Breast epithelium (tissue), 4 donors: ENCODE data around the gene ACOT9. TPM values are rescaled to one million over a fixed set of nuclear protein-coding genes. Genes with fewer than 3 reads are reported as not detected.
"Not testable (repeated sequence)": the region's sequence is repeated elsewhere in the genome, so short reads cannot be mapped to it uniquely, and the experiment has no call there.

Experiments
- DNase-seq, 2 donors: peaks; one replicate each; pipeline ENCODE4 v3.0.0-alpha.2; 2019; ENCODE audit warnings: low spot score in 2 of 2
- H3K27ac ChIP-seq, 2 donors: fragments of 200-600 bp; sonication (generic) in 1 of 2; one replicate each; pipeline ENCODE4 v1.5.1; 2016 to 2019; ENCODE audit warnings: mild to moderate bottlenecking in 1 of 2
- H3K27me3 ChIP-seq, 2 donors: fragments of 200-600 bp; sonication (generic) in 1 of 2; one replicate each; pipeline versions ENCODE4 v1.5.1 to v1.6.0; 2017 to 2019; ENCODE audit warnings: control low read depth in 1 of 2, mild to moderate bottlenecking in 1 of 2
- H3K36me3 ChIP-seq: fragments of 200-600 bp; one replicate; pipeline ENCODE4 v1.5.1; 2019
- H3K4me1 ChIP-seq, 2 donors: fragments of 200-600 bp; sonication (generic); one replicate each; pipeline ENCODE4 v1.5.1; 2016 to 2019; ENCODE audit warnings: control low read depth in 1 of 2
- H3K4me3 ChIP-seq, 3 donors: fragments of 200-600 bp; sonication (generic); 1 replicate in 2 of 3; 2 replicates in 1 of 3; pipeline ENCODE4 v1.5.1; 2016 to 2019; ENCODE audit warnings: mild to moderate bottlenecking in 3 of 3, moderate library complexity in 2 of 3
- H3K9me3 ChIP-seq, 2 donors: fragments of 200-600 bp; sonication (generic) in 1 of 2; one replicate each; pipeline ENCODE4 v1.5.1; 2016 to 2019; ENCODE audit warnings: control low read depth in 1 of 2
- POLR2A ChIP-seq: fragments of 450-650 bp; IDR thresholded peaks from one replicate; pipeline ENCODE4 v1.6.1; 2016; ENCODE audit warnings: antibody characterized with exemption, mild to moderate bottlenecking, moderate library complexity
- POLR2AphosphoS5 ChIP-seq, 3 donors: sonication (generic); formaldehyde crosslinking; IDR thresholded peaks; one replicate each; pipeline ENCODE4 v1.6.1; 2017; ENCODE audit warnings: antibody characterized with exemption in 3 of 3
- intact Hi-C: fragments of 100-400 bp; cut with DNase I; formaldehyde crosslinking; loops from one replicate; pipeline ENCODE4 v1.15.1; 2023; ENCODE audit warnings: low total_unique reads
- total RNA-seq, 3 donors: library from RNA; depleted of rRNA; stranded (reverse); fragments of >200 nt; gene quantifications; one replicate each; pipeline ENCODE4 v1.1.0, GENCODE V29; 2016
- TF ChIP-seq, protein P1 (sequence below), 3 donors: fragments of 450-650 bp; IDR thresholded peaks; one replicate each; pipeline ENCODE4 v1.5.1; 2016 to 2017; ENCODE audit warnings: antibody characterized with exemption in 3 of 3, mild to moderate bottlenecking in 3 of 3, moderate library complexity in 3 of 3

ACOT9 gene
- total RNA-seq, 3 donors from 2014 or later = 38.7 to 42.3 (median 41.0) TPM

DNA sequence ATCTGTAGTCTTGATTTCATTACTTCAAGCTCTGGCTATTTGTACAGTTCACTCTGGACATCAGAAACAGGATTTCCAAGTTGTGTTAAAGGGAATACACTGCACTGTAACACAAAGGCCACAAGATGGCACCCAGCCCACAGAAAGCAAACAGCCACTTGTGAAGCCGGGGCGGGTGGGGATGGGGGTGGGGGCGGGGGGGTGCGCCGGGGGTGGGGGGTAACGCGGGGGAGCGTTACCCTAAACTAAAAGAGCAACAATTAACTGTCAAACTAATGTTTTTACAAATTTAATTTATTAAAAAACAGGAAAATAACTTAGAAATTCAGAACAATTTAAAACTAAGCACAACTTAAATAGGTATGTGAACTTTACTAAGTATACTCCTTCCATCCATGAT is 48.5 kb downstream of the ACOT9 start:
- DNase-seq = no peak
- no peaks in the 10 kb centered on the region for H3K36me3 ChIP-seq
- intact Hi-C loops = loop anchor here (10.0 kb wide), 1 partner anchor 210 kb away; the partner anchor contains the start of genes APOO and CXorf58

DNA sequence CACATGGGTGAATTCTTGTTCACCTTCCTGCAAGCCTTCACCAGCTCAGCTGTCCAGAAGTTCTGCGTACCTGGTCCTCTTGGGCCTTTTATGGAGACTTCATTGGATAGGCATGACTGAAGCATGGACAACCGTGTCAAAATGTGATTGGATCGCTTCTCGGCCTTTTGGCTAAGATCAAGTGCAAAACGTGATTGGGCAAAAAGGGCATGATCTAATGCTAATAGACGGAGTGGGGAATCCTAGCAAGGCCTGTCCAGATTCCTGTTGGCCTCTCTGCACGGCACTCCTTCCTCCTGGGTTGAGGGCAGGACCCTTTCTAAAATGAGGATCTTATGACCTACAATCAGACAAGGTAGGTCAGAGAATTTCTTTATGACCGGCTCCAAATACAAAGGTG is 50.9 kb downstream of the ACOT9 start:
- Histone ChIP-seq H3K27me3 (peaks cover 0 to 14% of the 10 kb centered on the region in 2 donors), H3K36me3 (no peaks in the 10 kb centered on the region), H3K27ac (no peak overlapping the region), H3K9me3 (no peaks in the 10 kb centered on the region), H3K4me3 (no peak overlapping the region), H3K4me1 (no peaks in the 10 kb centered on the region)
- intact Hi-C loops = loop anchor here (10.0 kb wide), 1 partner anchor 213 kb away; the partner anchor contains the start of genes APOO and CXorf58
- TF ChIP-seq, protein P1, sequence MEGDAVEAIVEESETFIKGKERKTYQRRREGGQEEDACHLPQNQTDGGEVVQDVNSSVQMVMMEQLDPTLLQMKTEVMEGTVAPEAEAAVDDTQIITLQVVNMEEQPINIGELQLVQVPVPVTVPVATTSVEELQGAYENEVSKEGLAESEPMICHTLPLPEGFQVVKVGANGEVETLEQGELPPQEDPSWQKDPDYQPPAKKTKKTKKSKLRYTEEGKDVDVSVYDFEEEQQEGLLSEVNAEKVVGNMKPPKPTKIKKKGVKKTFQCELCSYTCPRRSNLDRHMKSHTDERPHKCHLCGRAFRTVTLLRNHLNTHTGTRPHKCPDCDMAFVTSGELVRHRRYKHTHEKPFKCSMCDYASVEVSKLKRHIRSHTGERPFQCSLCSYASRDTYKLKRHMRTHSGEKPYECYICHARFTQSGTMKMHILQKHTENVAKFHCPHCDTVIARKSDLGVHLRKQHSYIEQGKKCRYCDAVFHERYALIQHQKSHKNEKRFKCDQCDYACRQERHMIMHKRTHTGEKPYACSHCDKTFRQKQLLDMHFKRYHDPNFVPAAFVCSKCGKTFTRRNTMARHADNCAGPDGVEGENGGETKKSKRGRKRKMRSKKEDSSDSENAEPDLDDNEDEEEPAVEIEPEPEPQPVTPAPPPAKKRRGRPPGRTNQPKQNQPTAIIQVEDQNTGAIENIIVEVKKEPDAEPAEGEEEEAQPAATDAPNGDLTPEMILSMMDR (IDR thresholded peaks at IDR 0.05) = no peak
- no peak for TF ChIP-seq POLR2AphosphoS5 (IDR thresholded peaks at IDR 0.05)
- no peak for TF ChIP-seq POLR2A
- no peak for DNase-seq

More for the DNA sequence above, 48.5 kb downstream of the ACOT9 start:
- Histone ChIP-seq H3K27me3 (peaks cover 0 to 8% of the 10 kb centered on the region in 2 donors), H3K27ac (no peak overlapping the region), H3K9me3 (no peaks in the 10 kb centered on the region), H3K4me3 (no peak overlapping the region), H3K4me1 (no peaks in the 10 kb centered on the region)
- TF ChIP-seq, protein P1 (IDR thresholded peaks at IDR 0.05) = no peak
- TF ChIP-seq POLR2A (no peak), POLR2AphosphoS5 (IDR thresholded peaks at IDR 0.05) (no peak)

DNA sequence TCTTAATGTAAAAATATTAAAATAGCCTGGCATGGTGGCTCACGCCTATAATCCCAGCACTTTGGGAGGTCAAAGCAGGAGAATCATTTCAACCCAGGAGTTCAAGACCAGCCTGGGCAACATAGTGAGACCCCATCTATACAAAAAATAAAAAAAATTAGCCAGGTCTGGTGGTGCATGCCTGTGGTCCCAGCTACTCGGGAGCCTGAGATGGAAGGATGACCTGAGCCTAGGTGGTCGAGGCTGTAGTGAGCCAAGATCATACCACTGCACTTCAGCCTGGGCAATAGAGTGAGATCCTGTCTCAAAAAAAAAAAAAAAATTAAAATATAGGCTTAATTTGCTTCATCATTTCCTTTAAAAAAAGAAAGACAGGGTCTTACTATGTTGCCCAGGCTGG is 66.6 kb downstream of the ACOT9 start:
- peaks cover 0 to 15% of the 10 kb centered on the region in 2 donors for H3K27me3 ChIP-seq
- intact Hi-C loops, H3K36me3 ChIP-seq: not testable (repeated sequence)

DNA sequence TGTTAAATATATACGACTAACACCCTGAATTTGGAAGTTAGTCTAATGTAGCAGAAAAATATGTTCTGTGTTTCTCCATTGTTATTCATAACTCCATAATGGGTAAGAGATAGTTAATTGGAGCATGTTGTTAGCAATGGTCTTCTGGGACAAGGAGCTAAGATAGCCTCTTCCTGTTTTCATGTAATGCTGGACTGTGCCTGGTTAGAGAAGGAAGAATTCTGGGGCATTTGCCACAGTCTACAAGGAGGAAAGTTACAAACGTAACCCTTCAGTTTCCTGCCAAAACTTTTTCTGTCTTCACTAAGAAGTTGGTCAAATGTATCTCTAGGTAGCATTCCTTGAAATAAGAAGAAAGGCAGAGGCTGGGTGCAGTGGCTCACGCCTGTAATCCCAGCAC is 70.0 kb downstream of the ACOT9 start:
- H3K9me3 ChIP-seq = no peaks in the 10 kb centered on the region
- intact Hi-C loops = no loop called here
- no peak overlapping the region for H3K27ac ChIP-seq
- H3K4me3 ChIP-seq = no peak overlapping the region
- no peak for DNase-seq
- H3K27me3 ChIP-seq = peaks cover 0 to 6% of the 10 kb centered on the region in 2 donors
- H3K36me3 ChIP-seq = no peaks in the 10 kb centered on the region
- TF ChIP-seq POLR2AphosphoS5 (IDR thresholded peaks at IDR 0.05) (no peak), POLR2A (no peak)
- TF ChIP-seq, protein P1 (IDR thresholded peaks at IDR 0.05) = no peak
- H3K4me1 ChIP-seq = no peaks in the 10 kb centered on the region

More for the DNA sequence above, 66.6 kb downstream of the ACOT9 start:
- H3K4me3 ChIP-seq, H3K4me1 ChIP-seq, H3K27ac ChIP-seq, H3K9me3 ChIP-seq, DNase-seq: not testable (repeated sequence)

DNA sequence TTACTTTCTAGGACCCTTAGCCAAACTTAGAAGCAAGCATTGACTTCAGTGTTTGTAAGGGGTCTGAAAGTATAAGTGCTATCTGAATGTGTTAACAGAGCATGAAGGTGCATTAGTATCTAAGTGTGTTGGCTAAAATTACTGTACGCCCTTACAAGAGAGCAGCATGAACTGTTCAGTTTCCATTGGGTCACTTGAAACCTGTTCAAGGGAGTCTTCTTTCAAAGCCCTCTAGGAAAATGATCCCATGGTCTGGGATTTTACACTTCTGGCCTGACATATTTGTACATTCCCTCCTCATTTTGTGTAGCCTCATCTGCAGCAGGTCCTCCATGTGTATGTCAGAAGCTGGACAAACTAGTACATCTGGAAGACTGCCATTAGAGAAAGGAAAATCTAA is 72.5 kb downstream of the ACOT9 start:
- intact Hi-C loops = no loop called here
- H3K36me3 ChIP-seq = no peaks in the 10 kb centered on the region
- no peak overlapping the region for H3K27ac ChIP-seq
- H3K27me3 ChIP-seq = peaks cover 0 to 7% of the 10 kb centered on the region in 2 donors
- no peak for TF ChIP-seq POLR2AphosphoS5 (IDR thresholded peaks at IDR 0.05)
- TF ChIP-seq POLR2A = no peak
- TF ChIP-seq, protein P1 (IDR thresholded peaks at IDR 0.05) = no peak
- H3K4me3 ChIP-seq = no peak overlapping the region
- H3K9me3 ChIP-seq = no peaks in the 10 kb centered on the region
- no peaks in the 10 kb centered on the region for H3K4me1 ChIP-seq
- no peak for DNase-seq

DNA sequence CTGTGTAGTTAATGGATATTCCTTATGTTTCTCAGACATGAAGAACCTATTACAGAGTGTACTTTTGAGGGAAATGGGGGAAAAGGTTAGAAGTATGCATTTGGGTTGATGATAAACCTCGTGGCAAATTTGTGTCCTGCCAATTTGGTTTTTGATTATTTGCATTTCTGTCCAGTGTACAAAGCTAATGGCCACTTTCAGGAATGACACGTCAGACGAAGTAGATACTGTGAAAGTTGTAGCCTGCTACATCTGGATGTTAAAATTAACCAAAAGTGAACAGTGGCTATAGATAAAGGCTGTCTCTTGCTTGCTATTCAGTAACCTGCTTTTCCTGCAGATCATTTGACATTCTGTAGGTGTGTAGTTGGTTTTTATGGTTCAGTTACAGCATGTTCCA is 74.7 kb downstream of the ACOT9 start:
- Histone ChIP-seq H3K27me3 (peaks cover 0 to 17% of the 10 kb centered on the region in 2 donors), H3K27ac (peak overlapping the region in 1 of 2 donors; percentile 84), H3K9me3 (no peaks in the 10 kb centered on the region), H3K4me1 (no peaks in the 10 kb centered on the region), H3K36me3 (no peaks in the 10 kb centered on the region), H3K4me3 (peak overlapping the region; percentile 55 to 82 (median 59))
- DNase-seq = no peak
- intact Hi-C loops = no loop called here
- no peak for TF ChIP-seq POLR2A
- TF ChIP-seq, protein P1 (IDR thresholded peaks at IDR 0.05) = no peak
- no peak for TF ChIP-seq POLR2AphosphoS5 (IDR thresholded peaks at IDR 0.05)
